Fibroblast of the aortic adventitia (primary cell): Measurements from ENCODE around the gene ELOVL1. TPM values are rescaled to one million over a fixed set of nuclear protein-coding genes. Genes with fewer than 3 reads are reported as not detected.

ENCODE experiments used
- DNase-seq: peaks from one replicate; pipeline ENCODE4 v3.0.0-alpha.2; 2010; ENCODE audit warnings: low read depth
- H3K4me3 ChIP-seq: 2 replicates; pipeline ENCODE4 v1.5.1; 2011; ENCODE audit warnings: low read depth, mild to moderate bottlenecking, control low read depth, low read length, moderate library complexity
- total RNA-seq: library from RNA; depleted of rRNA; stranded (reverse); fragments of >200 nt; gene quantifications from 2 replicates; pipeline ENCODE4 v1.2.3, GENCODE V29; 2012; ENCODE audit warnings: low replicate concordance
- TF ChIP-seq, protein P1 (sequence below): IDR thresholded peaks from 2 replicates; pipeline ENCODE4 v1.5.1; 2011; ENCODE audit warnings: mild to moderate bottlenecking, low read length, control low read depth, inconsistent platforms; ENCODE audit not compliant: insufficient read depth

Gene ELOVL1
- total RNA-seq, 1 donor = 78.5 TPM

DNA sequence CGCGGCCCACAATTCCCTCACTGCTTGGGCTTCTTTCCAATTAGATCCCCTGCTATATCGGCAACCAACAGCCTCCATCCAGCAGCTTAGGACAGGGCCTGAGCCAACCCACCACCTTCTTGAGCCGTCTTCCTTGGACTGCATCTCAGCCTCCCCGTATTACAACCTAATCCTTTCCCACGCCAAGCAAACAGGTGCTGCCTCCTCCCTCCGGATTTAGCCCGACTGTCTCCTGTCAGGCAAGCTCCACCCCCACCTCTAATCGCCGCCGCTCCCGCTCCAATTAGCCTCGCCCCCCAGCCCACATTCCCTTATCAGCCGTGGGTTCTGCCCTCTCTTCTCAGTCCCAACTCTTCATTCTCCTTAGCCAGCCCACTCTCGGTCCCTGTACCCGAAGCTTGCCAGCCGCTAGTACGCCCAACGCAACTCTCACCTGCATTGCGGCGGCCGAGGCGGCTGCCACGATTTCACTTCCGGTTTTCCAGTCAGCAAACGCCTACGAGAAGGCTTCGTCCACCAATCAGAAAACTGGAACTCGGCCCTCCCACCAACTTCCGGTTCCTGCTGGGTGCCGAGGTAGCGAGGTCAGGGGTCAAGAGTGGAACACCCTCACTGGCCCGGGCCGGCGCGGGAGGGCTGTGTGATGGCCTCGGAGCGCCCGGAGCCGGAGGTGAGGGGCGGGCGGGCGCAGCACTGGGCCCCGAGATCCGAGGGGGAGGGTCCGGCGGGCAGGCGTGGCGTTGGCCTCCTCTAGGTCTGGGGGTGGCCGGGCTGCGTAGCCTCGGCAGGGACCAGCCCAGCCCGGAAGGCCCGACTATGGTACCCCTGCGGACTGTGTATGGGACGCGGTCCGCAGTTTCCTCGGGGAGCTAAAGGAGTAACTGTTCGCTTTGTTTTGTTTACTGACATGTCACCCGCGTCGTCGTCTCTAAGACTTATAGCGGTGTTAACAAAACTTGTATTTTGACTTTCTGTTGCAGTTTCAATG is 21.8 kb upstream of the ELOVL1 start, which contains the start of the genes MED8 and SZT2:
MED8 (minus strand) TSS at position 475 of the 988 bp plus-strand sequence; CDS start at position 439, 36 bp downstream.
SZT2 (plus strand) TSS at position 574 of the 988 bp plus-strand sequence; CDS start at position 644, 70 bp downstream.
- DNase-seq = peak; percentile 94
- TF ChIP-seq, protein P1, sequence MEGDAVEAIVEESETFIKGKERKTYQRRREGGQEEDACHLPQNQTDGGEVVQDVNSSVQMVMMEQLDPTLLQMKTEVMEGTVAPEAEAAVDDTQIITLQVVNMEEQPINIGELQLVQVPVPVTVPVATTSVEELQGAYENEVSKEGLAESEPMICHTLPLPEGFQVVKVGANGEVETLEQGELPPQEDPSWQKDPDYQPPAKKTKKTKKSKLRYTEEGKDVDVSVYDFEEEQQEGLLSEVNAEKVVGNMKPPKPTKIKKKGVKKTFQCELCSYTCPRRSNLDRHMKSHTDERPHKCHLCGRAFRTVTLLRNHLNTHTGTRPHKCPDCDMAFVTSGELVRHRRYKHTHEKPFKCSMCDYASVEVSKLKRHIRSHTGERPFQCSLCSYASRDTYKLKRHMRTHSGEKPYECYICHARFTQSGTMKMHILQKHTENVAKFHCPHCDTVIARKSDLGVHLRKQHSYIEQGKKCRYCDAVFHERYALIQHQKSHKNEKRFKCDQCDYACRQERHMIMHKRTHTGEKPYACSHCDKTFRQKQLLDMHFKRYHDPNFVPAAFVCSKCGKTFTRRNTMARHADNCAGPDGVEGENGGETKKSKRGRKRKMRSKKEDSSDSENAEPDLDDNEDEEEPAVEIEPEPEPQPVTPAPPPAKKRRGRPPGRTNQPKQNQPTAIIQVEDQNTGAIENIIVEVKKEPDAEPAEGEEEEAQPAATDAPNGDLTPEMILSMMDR = no peak
- H3K4me3 ChIP-seq = peak within 1 kb of the TSS; percentile 99

- TF ChIP-seq, protein P1 = no peak
- peak overlapping the region; percentile 99 for H3K4me3 ChIP-seq
- DNase-seq = no peak
These were observed 20.8 kb upstream of the ELOVL1 start for GRCh38 chr1:43388613-43389012.

DNA sequence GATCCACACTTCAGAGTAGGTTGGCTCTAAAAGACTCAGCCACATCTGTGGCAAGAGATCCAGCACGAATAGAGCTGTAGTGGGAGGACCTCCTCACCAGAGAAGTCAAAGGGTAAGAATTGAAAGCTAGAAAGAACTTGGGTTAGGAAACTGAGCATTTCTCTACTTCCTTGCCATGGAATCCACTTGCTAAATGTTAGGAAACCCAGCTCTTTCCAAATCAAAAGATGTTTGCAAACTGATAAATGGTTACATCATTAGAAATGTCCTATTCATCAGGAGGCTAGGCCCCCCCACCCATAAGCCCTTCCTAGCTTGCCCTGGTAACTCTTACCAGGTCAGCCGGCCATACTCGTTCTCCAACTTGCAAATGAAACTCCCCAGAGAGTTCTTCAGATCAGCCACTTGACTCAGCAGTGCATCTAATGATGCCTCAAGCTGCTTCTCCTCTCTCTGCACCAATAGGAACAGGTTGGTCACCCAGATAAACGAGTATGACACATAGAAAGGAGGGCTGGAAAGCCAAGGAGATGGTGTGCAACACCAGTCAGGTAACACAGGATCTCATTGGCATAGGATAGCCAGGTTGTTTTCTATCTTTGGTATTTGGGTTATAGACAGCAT is 20.3 kb upstream of the ELOVL1 start:
- H3K4me3 ChIP-seq = peak overlapping the region; percentile 99
- TF ChIP-seq, protein P1 = no peak
- peak; percentile 33 for DNase-seq

GRCh38 chr1:43386676-43387075 is 18.9 kb upstream of the ELOVL1 start:
- no peak overlapping the region for H3K4me3 ChIP-seq
- TF ChIP-seq, protein P1 = no peak
- DNase-seq = no peak

GRCh38 chr1:43383449-43383848 is 15.6 kb upstream of the ELOVL1 start:
- TF ChIP-seq, protein P1 = no peak
- no peak overlapping the region for H3K4me3 ChIP-seq
- no peak for DNase-seq

DNA sequence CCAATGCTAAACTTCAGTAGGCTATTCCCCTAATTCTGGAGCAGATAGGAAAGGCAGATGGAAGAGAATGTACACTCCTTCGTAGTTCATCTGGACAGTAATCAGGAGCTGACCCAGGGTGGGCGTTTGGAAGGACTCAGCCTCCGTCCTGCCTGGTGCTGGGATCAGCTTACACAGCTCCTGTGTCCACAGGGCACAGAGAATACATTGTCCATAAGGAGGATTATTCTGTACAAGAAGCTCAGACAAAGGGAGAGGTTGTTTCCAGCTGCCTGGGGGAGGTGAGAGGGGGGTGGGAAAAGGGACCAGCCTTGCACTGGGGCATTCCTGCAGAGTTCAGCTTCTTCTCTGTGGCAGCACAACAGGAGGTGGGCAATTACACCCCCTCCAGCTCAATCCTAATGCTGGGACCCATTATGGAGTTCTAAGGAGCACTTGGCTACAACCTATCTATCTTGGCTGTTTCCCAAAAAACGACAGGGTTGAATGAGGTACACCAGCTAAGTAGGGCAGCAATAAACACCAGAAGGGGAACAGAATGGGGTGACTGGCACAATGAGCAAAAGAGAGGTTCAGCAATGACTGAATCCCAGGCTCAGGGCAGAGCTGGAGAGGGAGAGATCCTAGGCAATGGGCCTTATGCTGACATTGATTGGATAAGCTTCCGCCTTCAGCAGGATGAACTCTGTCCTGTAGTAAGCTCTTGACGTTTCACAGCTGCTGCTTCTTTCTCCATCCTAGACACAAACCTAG is 14.4 kb upstream of the ELOVL1 start:
- DNase-seq = peak; percentile 45
- TF ChIP-seq, protein P1 = no peak
- no peak overlapping the region for H3K4me3 ChIP-seq
